AG09319 (cell line): Measurements from ENCODE around the gene C19orf33.
A peak's percentile ranks its signal among the peaks of the same experiment; 100 is the strongest.

Source experiments
- DNase-seq: peaks from one replicate; pipeline ENCODE4 v3.0.0-alpha.2; 2010; ENCODE audit warnings: low read depth; ENCODE audit errors: extremely low read depth
- CTCF ChIP-seq: IDR thresholded peaks from 2 replicates; pipeline ENCODE4 v1.5.1; 2011; ENCODE audit warnings: low read depth, mild to moderate bottlenecking, inconsistent platforms, low read length, moderate library complexity

C19orf33 gene

DNA sequence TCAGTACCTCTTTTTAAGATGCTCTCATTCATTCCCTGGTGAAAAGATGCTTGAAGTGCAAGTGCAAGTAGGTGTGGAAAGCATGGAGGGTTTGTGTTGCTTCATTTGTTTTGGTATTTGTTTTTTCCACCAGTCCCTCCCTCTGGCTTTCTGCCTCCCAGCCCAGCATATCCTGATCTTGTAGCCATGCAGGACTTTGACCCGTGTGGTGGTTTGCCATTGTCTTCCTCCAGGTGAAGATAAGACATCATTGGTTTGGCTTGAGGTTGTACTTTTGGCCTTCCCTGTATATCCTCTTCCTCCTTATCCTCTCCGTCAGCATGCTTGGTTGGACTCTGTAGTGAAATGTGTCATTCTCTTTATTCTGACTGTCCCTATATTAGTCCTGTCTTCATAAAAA lies 30.6 kb upstream of the C19orf33 start:
- TF ChIP-seq CTCF = no peak
- no peak for DNase-seq

DNA sequence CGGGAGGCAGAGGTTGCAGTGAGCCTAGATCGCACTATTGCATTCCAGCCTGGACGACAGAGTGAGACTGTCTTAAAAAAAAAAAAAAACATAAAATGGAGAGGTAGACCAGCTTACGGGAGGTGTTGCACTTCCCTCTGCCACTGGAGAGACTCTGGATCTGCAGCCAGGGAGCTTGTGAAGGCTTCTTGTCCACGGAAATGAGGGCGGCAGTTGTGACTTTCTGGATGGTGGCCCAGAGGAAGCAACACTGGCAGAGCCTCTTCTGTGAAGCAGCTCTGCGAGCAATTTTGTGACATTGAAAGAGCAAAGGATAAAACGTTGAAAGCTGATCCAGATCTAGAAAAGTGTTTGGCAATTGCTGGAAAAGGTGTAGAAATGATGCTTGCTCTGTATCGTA lies 29.3 kb upstream of the C19orf33 start:
- DNase-seq = no peak
- no peak for TF ChIP-seq CTCF

GRCh38 chr19:38276942-38277517 lies 27.0 kb upstream of the C19orf33 start:
- TF ChIP-seq CTCF = no peak
- DNase-seq = no peak

DNA sequence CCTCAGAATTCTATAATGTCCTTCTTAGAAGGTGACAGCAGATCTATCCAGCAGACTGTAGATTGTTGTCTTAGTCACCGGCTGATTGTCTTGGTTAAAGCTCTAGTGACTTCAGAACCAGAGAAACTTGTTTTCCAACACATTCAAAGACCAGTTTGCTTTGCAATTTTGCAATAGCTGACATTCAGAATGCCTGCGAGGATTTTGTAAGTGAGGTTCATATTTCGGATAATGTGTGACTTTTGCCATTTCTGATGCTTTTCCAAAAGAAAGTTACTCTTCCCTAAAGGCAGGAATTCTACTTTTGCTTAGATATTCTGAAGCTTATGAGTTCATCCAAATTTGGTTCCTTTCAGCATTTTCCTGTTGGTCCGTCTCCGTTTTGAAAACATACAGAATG lies 26.5 kb upstream of the C19orf33 start:
- no peak for TF ChIP-seq CTCF
- peak; percentile 24 for DNase-seq

GRCh38 chr19:38277969-38278680 lies 25.9 kb upstream of the C19orf33 start:
- TF ChIP-seq CTCF = no peak
- DNase-seq = peak; percentile 34

DNA sequence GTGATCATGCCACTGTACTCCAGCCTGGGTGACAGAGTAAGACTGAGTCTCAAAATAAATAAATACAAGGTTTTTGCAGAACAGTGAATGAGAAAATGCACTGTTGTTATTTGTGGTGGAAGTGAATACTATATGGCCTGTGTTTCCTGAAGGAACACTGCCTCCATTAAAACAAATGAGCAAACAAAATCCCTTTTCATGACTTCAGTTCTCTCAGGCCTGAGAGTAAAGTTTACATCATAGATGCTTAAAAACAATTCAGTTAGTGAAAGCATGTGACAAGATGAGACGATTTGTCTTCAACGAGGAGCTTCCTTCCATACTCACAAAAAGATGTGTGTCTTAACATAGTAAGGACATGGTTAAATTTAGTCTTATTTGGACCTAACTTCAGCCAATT lies 25.3 kb upstream of the C19orf33 start:
- no peak for TF ChIP-seq CTCF
- DNase-seq = no peak

- no peak for DNase-seq
- no peak for TF ChIP-seq CTCF
Observed at GRCh38 chr19:38280030-38280921, 23.8 kb upstream of the C19orf33 start.
